Sigmoid colon (tissue), 4 donors: ENCODE data around the gene MYOF.

Source experiments
- CTCF ChIP-seq, 4 experiments: fragments of 450-650 bp in 3 of 4; fragments of 200-600 bp in 1 of 4; IDR thresholded peaks; one replicate each; pipeline ENCODE4 v1.5.1; 2016 to 2019; ENCODE audit warnings: antibody characterized with exemption in 4 of 4, mild to moderate bottlenecking in 3 of 4, moderate library complexity in 2 of 4
- POLR2AphosphoS5 ChIP-seq, 4 donors: sonication (generic); formaldehyde crosslinking; IDR thresholded peaks; one replicate each; pipeline ENCODE4 v1.6.1; 2017; ENCODE audit warnings: antibody characterized with exemption in 4 of 4

GRCh38 chr10:93333278-93333978 is 148.7 kb downstream of the MYOF start:
- no peak for TF ChIP-seq CTCF (IDR thresholded peaks at IDR 0.05)
- no peak for TF ChIP-seq POLR2AphosphoS5 (IDR thresholded peaks at IDR 0.05)
